Measurements from ENCODE around the gene CD2. TPM values are rescaled to one million over a fixed set of nuclear protein-coding genes. Genes with fewer than 3 reads are reported as not detected.
A peak's percentile ranks its signal among the peaks of the same experiment; 100 is the strongest.

The CD2 gene
- total RNA-seq, 6 donors from 2014 or later = 3.8 to 23.5 (median 7.9) TPM

GRCh38 chr1:116769561-116769977 lies 15.3 kb downstream of the CD2 start:
- Histone ChIP-seq H3K4me1 (peaks cover 0 to 9% (median 2%) of the 10 kb centered on the region in 4 donors), H3K27ac (peak overlapping the region in 1 of 4 donors; percentile 49), H3K27me3 (no peaks in the 10 kb centered on the region), H3K36me3 (no peaks in the 10 kb centered on the region), H3K9me3 (no peaks in the 10 kb centered on the region), H3K4me3 (no peak overlapping the region)
- ATAC-seq (ENCODE audit: low FRiP score in 2 of 2) (peak in 1 of 2 donors; percentile 47), DNase-seq (peak in 1 of 2 donors; percentile 50)
- TF ChIP-seq EP300 (IDR thresholded peaks at IDR 0.05) (no peak), POLR2A (IDR thresholded peaks at IDR 0.05) (no peak), CTCF (IDR thresholded peaks at IDR 0.05) (no peak), POLR2AphosphoS5 (IDR thresholded peaks at IDR 0.05) (no peak)
- WGBS, 2 donors = 30 to 59% methylated on average over 1 of the region's 1 CpG

- TF ChIP-seq POLR2A (IDR thresholded peaks at IDR 0.05) = no peak
- TF ChIP-seq CTCF (IDR thresholded peaks at IDR 0.05) = no peak
- TF ChIP-seq EP300 (IDR thresholded peaks at IDR 0.05) = no peak
- no peak for TF ChIP-seq POLR2AphosphoS5 (IDR thresholded peaks at IDR 0.05)
Measured at GRCh38 chr1:116769994-116770393, 15.8 kb downstream of the CD2 start.

GRCh38 chr1:116770625-116771024 lies 16.4 kb downstream of the CD2 start:
- Histone ChIP-seq H3K4me1 (peaks cover 0 to 9% (median 2%) of the 10 kb centered on the region in 4 donors), H3K4me3 (no peak overlapping the region), H3K27ac (peak overlapping the region in 1 of 4 donors; percentile 49), H3K9me3 (no peaks in the 10 kb centered on the region), H3K27me3 (no peaks in the 10 kb centered on the region), H3K36me3 (no peaks in the 10 kb centered on the region)
- 70 to 75% methylated on average over 5 of the region's 5 CpGs for WGBS, 2 donors
- ATAC-seq (ENCODE audit: low FRiP score in 2 of 2) (no peak), DNase-seq (no peak)
- TF ChIP-seq CTCF (IDR thresholded peaks at IDR 0.05) (no peak), POLR2A (IDR thresholded peaks at IDR 0.05) (no peak), POLR2AphosphoS5 (IDR thresholded peaks at IDR 0.05) (no peak), EP300 (IDR thresholded peaks at IDR 0.05) (no peak)

More at GRCh38 chr1:116769994-116770393, 15.8 kb downstream of the CD2 start:
- Histone ChIP-seq H3K36me3 (no peaks in the 10 kb centered on the region), H3K9me3 (no peaks in the 10 kb centered on the region), H3K27me3 (no peaks in the 10 kb centered on the region), H3K4me3 (no peak overlapping the region), H3K4me1 (peaks cover 0 to 9% (median 2%) of the 10 kb centered on the region in 4 donors), H3K27ac (peak overlapping the region in 1 of 4 donors; percentile 49)
- ATAC-seq (ENCODE audit: low FRiP score in 2 of 2) = no peak
- 79 to 80% methylated on average over 9 of the region's 9 CpGs for WGBS, 2 donors
- no peak for DNase-seq

- H3K36me3 ChIP-seq = no peaks in the 10 kb centered on the region
- H3K9me3 ChIP-seq = no peaks in the 10 kb centered on the region
- peaks cover 0 to 9% (median 0%) of the 10 kb centered on the region in 4 donors for H3K4me1 ChIP-seq
- ATAC-seq (ENCODE audit: low FRiP score in 2 of 2) = no peak
- no peak overlapping the region for H3K27ac ChIP-seq
- TF ChIP-seq CTCF (IDR thresholded peaks at IDR 0.05) (no peak), POLR2A (IDR thresholded peaks at IDR 0.05) (no peak), POLR2AphosphoS5 (IDR thresholded peaks at IDR 0.05) (no peak), EP300 (IDR thresholded peaks at IDR 0.05) (no peak)
- WGBS, 2 donors = 71 to 88% methylated on average over 2 of the region's 2 CpGs
- H3K27me3 ChIP-seq = no peaks in the 10 kb centered on the region
- H3K4me3 ChIP-seq = no peak overlapping the region
- DNase-seq = no peak
Measured at GRCh38 chr1:116771997-116772647, 17.9 kb downstream of the CD2 start.

- Histone ChIP-seq H3K36me3 (no peaks in the 10 kb centered on the region), H3K27ac (no peak overlapping the region), H3K4me1 (peaks cover 0 to 9% (median 0%) of the 10 kb centered on the region in 4 donors), H3K9me3 (no peaks in the 10 kb centered on the region), H3K4me3 (no peak overlapping the region), H3K27me3 (no peaks in the 10 kb centered on the region)
- ATAC-seq (ENCODE audit: low FRiP score in 2 of 2) = no peak
- DNase-seq = no peak
- no peak for TF ChIP-seq CTCF (IDR thresholded peaks at IDR 0.05)
- no peak for TF ChIP-seq EP300 (IDR thresholded peaks at IDR 0.05)
- TF ChIP-seq POLR2AphosphoS5 (IDR thresholded peaks at IDR 0.05) = no peak
- TF ChIP-seq POLR2A (IDR thresholded peaks at IDR 0.05) = no peak
- WGBS, 2 donors = 56 to 57% methylated on average over 1 of the region's 1 CpG
Measured at GRCh38 chr1:116772648-116773045, 18.4 kb downstream of the CD2 start.
